HEK293 (cell line): ENCODE data around the gene NAPB.
A peak's percentile ranks its signal among the peaks of the same experiment; 100 is the strongest.

Experiments
- FEZF1 ChIP-seq: fragments of 450-650 bp; formaldehyde crosslinking; IDR thresholded peaks from 2 replicates; pipeline ENCODE4 v1.5.1; 2016; ENCODE audit warnings: missing biosample characterization, missing genetic modification characterization
- GLIS2 ChIP-seq: fragments of 450-650 bp; formaldehyde crosslinking; IDR thresholded peaks from 2 replicates; pipeline ENCODE4 v1.5.1; 2016; ENCODE audit warnings: missing biosample characterization, missing genetic modification characterization
- HOXC10 ChIP-seq: sonication (generic); formaldehyde crosslinking; IDR thresholded peaks from 2 replicates; pipeline ENCODE4 v1.8.1; 2023; ENCODE audit warnings: mild to moderate bottlenecking, missing genetic modification reagents
- HOXD13 ChIP-seq: sonication (generic); formaldehyde crosslinking; IDR thresholded peaks from 2 replicates; pipeline ENCODE4 v1.8.0; 2022; ENCODE audit warnings: missing genetic modification reagents, borderline replicate concordance
- KLF16 ChIP-seq: fragments of 450-650 bp; formaldehyde crosslinking; IDR thresholded peaks from 2 replicates; pipeline ENCODE4 v1.5.1; 2017; ENCODE audit warnings: missing biosample characterization, missing genetic modification characterization
- MEIS1 ChIP-seq: sonication (generic); formaldehyde crosslinking; IDR thresholded peaks from 2 replicates; pipeline ENCODE4 v1.8.1; 2022; ENCODE audit warnings: missing genetic modification reagents, mild to moderate bottlenecking, borderline replicate concordance
- SCRT1 ChIP-seq: fragments of 450-650 bp; formaldehyde crosslinking; IDR thresholded peaks from 2 replicates; pipeline ENCODE4 v1.5.1; 2016; ENCODE audit warnings: missing biosample characterization, missing genetic modification characterization, borderline replicate concordance
- SP3 ChIP-seq: fragments of 450-650 bp; formaldehyde crosslinking; IDR thresholded peaks from 2 replicates; pipeline ENCODE4 v1.5.1; 2016; ENCODE audit warnings: missing biosample characterization, missing genetic modification characterization
- YY2 ChIP-seq: fragments of 450-650 bp; formaldehyde crosslinking; IDR thresholded peaks from 2 replicates; pipeline ENCODE4 v1.5.1; 2016; ENCODE audit warnings: missing biosample characterization, missing genetic modification characterization
- ZBTB26 ChIP-seq: fragments of 450-650 bp; formaldehyde crosslinking; optimal IDR thresholded peaks from 2 replicates; pipeline ENCODE3; 2016; ENCODE audit warnings: missing biosample characterization, mild to moderate bottlenecking, missing genetic modification characterization
- ZBTB8A ChIP-seq: fragments of 450-650 bp; formaldehyde crosslinking; IDR thresholded peaks from 2 replicates; pipeline ENCODE4 v1.5.1; 2016; ENCODE audit warnings: missing biosample characterization, missing genetic modification characterization
- ZEB2 ChIP-seq: fragments of 450-650 bp; formaldehyde crosslinking; IDR thresholded peaks from 2 replicates; pipeline ENCODE4 v1.5.1; 2016; ENCODE audit warnings: missing biosample characterization, missing genetic modification characterization
- ZFHX2 ChIP-seq: fragments of 450-650 bp; formaldehyde crosslinking; conservative IDR thresholded peaks from 2 replicates; pipeline ENCODE4 v1.5.1; 2016; ENCODE audit warnings: missing biosample characterization, missing genetic modification characterization
- ZNF132 ChIP-seq: fragments of 450-650 bp; formaldehyde crosslinking; IDR thresholded peaks from 2 replicates; pipeline ENCODE4 v1.5.1; 2017; ENCODE audit warnings: missing biosample characterization, missing genetic modification characterization, borderline replicate concordance
- ZNF148 ChIP-seq: fragments of 450-650 bp; formaldehyde crosslinking; IDR thresholded peaks from 2 replicates; pipeline ENCODE4 v1.5.0; 2017; ENCODE audit warnings: missing biosample characterization, missing genetic modification characterization, borderline replicate concordance
- ZNF155 ChIP-seq: fragments of 450-650 bp; formaldehyde crosslinking; IDR thresholded peaks from 2 replicates; pipeline ENCODE4 v1.5.1; 2016; ENCODE audit warnings: missing biosample characterization, missing genetic modification characterization
- ZNF2 ChIP-seq: fragments of 450-650 bp; formaldehyde crosslinking; IDR thresholded peaks from 2 replicates; pipeline ENCODE4 v1.5.1; 2016; ENCODE audit warnings: missing biosample characterization, missing genetic modification characterization
- ZNF211 ChIP-seq: fragments of 450-650 bp; formaldehyde crosslinking; IDR thresholded peaks from 2 replicates; pipeline ENCODE4 v1.5.1; 2016; ENCODE audit warnings: low read depth, missing biosample characterization, missing genetic modification characterization
- ZNF239 ChIP-seq: fragments of 450-650 bp; formaldehyde crosslinking; IDR thresholded peaks from 2 replicates; pipeline ENCODE4 v1.5.1; 2016; ENCODE audit warnings: missing biosample characterization, missing genetic modification characterization
- ZNF335 ChIP-seq: fragments of 450-650 bp; formaldehyde crosslinking; conservative IDR thresholded peaks from 2 replicates; pipeline ENCODE4 v1.5.1; 2016; ENCODE audit warnings: missing biosample characterization, missing genetic modification characterization
- ZNF350 ChIP-seq: fragments of 450-650 bp; formaldehyde crosslinking; IDR thresholded peaks from 2 replicates; pipeline ENCODE4 v1.5.0; 2017; ENCODE audit warnings: missing biosample characterization, mild to moderate bottlenecking, missing genetic modification characterization
- ZNF423 ChIP-seq: fragments of 450-650 bp; formaldehyde crosslinking; IDR thresholded peaks from 2 replicates; pipeline ENCODE4 v1.5.1; 2016; ENCODE audit warnings: missing biosample characterization, missing genetic modification characterization
- ZNF473 ChIP-seq: fragments of 450-650 bp; formaldehyde crosslinking; IDR thresholded peaks from 2 replicates; pipeline ENCODE4 v1.5.1; 2017; ENCODE audit warnings: missing biosample characterization, missing genetic modification characterization
- ZNF560 ChIP-seq: fragments of 450-650 bp; formaldehyde crosslinking; IDR thresholded peaks from 2 replicates; pipeline ENCODE4 v1.5.1; 2017; ENCODE audit warnings: missing biosample characterization, missing genetic modification characterization, borderline replicate concordance
- ZNF561 ChIP-seq: fragments of 450-650 bp; IDR thresholded peaks from 2 replicates; pipeline ENCODE4 v1.5.1; 2018; ENCODE audit warnings: missing biosample characterization, missing genetic modification characterization, borderline replicate concordance
- ZNF571 ChIP-seq: fragments of 450-650 bp; formaldehyde crosslinking; IDR thresholded peaks from 2 replicates; pipeline ENCODE4 v1.5.0; 2017; ENCODE audit warnings: missing biosample characterization, missing genetic modification characterization
- ZNF596 ChIP-seq: fragments of 450-650 bp; IDR thresholded peaks from 2 replicates; pipeline ENCODE4 v1.5.0; 2018; ENCODE audit warnings: missing biosample characterization, mild to moderate bottlenecking, missing genetic modification characterization, moderate library complexity
- ZNF768 ChIP-seq: fragments of 450-650 bp; formaldehyde crosslinking; IDR thresholded peaks from 2 replicates; pipeline ENCODE4 v1.5.1; 2018; ENCODE audit warnings: missing biosample characterization, mild to moderate bottlenecking, missing genetic modification characterization
- ZSCAN23 ChIP-seq: fragments of 450-650 bp; formaldehyde crosslinking; IDR thresholded peaks from 2 replicates; pipeline ENCODE4 v1.5.1; 2016; ENCODE audit warnings: missing biosample characterization, missing genetic modification characterization
- TF ChIP-seq, protein P1 (sequence below): fragments of 450-650 bp; formaldehyde crosslinking; conservative IDR thresholded peaks from 2 replicates; pipeline ENCODE4 v1.5.1; 2016; ENCODE audit warnings: low read depth, missing biosample characterization, missing genetic modification characterization
- TF ChIP-seq, protein P2 (sequence below): fragments of 450-650 bp; formaldehyde crosslinking; IDR thresholded peaks from 2 replicates; pipeline ENCODE4 v1.5.1; 2017; ENCODE audit warnings: missing biosample characterization, missing genetic modification characterization

The NAPB gene

DNA sequence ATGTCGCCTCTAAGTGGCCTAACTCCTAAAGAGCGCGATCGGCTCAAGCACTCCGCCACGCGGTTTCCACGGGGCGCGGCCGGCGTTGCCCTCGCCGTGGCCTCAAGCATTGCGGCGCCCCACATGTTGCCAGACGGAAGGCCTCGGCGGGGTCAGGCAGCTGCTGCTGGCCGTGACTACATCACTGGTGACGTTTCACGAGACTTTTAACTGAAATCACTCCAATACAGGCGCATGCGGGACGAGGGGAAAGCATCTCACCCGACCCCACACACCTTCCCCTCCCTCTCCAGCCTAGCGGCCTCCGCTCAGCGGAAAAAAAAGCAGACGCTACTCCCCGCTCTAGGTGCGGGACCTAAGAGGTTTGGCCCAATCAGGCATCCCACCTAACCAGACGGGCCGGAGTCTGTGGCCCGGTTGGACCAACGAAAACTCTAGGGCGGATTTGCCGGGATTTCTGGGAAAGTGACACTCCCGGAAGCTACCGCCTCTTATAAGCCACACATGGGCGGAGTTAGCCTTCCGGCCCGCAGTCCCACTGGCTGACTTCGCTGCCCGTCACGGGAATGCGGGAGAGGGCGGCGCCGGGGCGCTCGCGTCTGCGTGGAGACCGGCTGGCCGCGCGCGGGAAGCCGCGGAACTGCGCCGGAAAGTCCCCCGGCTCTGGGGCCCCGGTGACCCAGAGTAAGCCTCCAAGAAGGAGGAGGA lies 70.9 kb downstream of the NAPB start, which contains the start of gene NXT1 (continued):
- no peak for TF ChIP-seq ZNF561 (tag by site-specific recombination)
- peak; percentile 95 for TF ChIP-seq SP3
- TF ChIP-seq FEZF1, result no peak
- TF ChIP-seq ZSCAN23 (tag by site-specific recombination), result no peak
- no peak for TF ChIP-seq ZNF2 (tag by site-specific recombination)
- peak; percentile 99 for TF ChIP-seq ZNF335 (tag by site-specific recombination)
- no peak for TF ChIP-seq ZEB2 (tag by site-specific recombination)
- no peak for TF ChIP-seq MEIS1 (CRISPR knock-in tag)
- peak; percentile 25 for TF ChIP-seq GLIS2 (tag by site-specific recombination)
- no peak for TF ChIP-seq ZNF211 (tag by site-specific recombination)
- TF ChIP-seq SCRT1 (tag by site-specific recombination), result 0 out of 2 replicates have a peak, but pooled peaks have one; percentile 15
- TF ChIP-seq ZNF239 (tag by site-specific recombination), result no peak
- no peak for TF ChIP-seq ZNF423 (tag by site-specific recombination)
- no peak for TF ChIP-seq ZNF560 (tag by site-specific recombination)
- peak; percentile 11 for TF ChIP-seq KLF16 (tag by site-specific recombination)
- TF ChIP-seq ZBTB8A (tag by site-specific recombination), result peak; percentile 77
- TF ChIP-seq ZBTB26 (tag by site-specific recombination), result no peak
- TF ChIP-seq HOXC10 (CRISPR knock-in tag), result no peak
- no peak for TF ChIP-seq YY2 (tag by site-specific recombination)
- TF ChIP-seq ZNF473, result no peak
- no peak for TF ChIP-seq ZNF571
- TF ChIP-seq, protein P1, sequence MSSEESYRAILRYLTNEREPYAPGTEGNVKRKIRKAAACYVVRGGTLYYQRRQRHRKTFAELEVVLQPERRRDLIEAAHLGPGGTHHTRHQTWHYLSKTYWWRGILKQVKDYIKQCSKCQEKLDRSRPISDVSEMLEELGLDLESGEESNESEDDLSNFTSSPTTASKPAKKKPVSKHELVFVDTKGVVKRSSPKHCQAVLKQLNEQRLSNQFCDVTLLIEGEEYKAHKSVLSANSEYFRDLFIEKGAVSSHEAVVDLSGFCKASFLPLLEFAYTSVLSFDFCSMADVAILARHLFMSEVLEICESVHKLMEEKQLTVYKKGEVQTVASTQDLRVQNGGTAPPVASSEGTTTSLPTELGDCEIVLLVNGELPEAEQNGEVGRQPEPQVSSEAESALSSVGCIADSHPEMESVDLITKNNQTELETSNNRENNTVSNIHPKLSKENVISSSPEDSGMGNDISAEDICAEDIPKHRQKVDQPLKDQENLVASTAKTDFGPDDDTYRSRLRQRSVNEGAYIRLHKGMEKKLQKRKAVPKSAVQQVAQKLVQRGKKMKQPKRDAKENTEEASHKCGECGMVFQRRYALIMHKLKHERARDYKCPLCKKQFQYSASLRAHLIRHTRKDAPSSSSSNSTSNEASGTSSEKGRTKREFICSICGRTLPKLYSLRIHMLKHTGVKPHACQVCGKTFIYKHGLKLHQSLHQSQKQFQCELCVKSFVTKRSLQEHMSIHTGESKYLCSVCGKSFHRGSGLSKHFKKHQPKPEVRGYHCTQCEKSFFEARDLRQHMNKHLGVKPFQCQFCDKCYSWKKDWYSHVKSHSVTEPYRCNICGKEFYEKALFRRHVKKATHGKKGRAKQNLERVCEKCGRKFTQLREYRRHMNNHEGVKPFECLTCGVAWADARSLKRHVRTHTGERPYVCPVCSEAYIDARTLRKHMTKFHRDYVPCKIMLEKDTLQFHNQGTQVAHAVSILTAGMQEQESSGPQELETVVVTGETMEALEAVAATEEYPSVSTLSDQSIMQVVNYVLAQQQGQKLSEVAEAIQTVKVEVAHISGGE (tag by site-specific recombination), result peak; percentile 90
- no peak for TF ChIP-seq ZNF768 (tag by site-specific recombination)
- no peak for TF ChIP-seq ZNF350
- no peak for TF ChIP-seq ZNF596 (tag by site-specific recombination)
- TF ChIP-seq, protein P2, sequence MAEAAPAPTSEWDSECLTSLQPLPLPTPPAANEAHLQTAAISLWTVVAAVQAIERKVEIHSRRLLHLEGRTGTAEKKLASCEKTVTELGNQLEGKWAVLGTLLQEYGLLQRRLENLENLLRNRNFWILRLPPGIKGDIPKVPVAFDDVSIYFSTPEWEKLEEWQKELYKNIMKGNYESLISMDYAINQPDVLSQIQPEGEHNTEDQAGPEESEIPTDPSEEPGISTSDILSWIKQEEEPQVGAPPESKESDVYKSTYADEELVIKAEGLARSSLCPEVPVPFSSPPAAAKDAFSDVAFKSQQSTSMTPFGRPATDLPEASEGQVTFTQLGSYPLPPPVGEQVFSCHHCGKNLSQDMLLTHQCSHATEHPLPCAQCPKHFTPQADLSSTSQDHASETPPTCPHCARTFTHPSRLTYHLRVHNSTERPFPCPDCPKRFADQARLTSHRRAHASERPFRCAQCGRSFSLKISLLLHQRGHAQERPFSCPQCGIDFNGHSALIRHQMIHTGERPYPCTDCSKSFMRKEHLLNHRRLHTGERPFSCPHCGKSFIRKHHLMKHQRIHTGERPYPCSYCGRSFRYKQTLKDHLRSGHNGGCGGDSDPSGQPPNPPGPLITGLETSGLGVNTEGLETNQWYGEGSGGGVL (tag by site-specific recombination), result no peak
- TF ChIP-seq ZFHX2 (tag by site-specific recombination), result no peak
- no peak for TF ChIP-seq HOXD13 (CRISPR knock-in tag)
- TF ChIP-seq ZNF132 (tag by site-specific recombination), result no peak
- no peak for TF ChIP-seq ZNF148 (tag by site-specific recombination)
- no peak for TF ChIP-seq ZNF155
